HG02852 (cell line): ENCODE data around the gene UFL1.
"Not testable (repeated sequence)": the region's sequence is repeated elsewhere in the genome, so short reads cannot be mapped to it uniquely, and the experiment has no call there.

Experiments used
- ATAC-seq: cut with Tn5 transposase; IDR thresholded peaks from one replicate; pipeline ENCODE4 v1.9.1; 2021; ENCODE audit warnings: mild to moderate bottlenecking, moderate library complexity; ENCODE audit not compliant: unreplicated experiment

UFL1 gene

GRCh38 chr6:96521644-96522464, at the start of gene UFL1:
Gene UFL1, plus strand, starts transcription at chr6:96521806. Its CDS starts 68 bp downstream, at chr6:96521874.
- ATAC-seq = peak; percentile 95

GRCh38 chr6:96472291-96472690, 49.3 kb upstream of the UFL1 start:
- not testable (repeated sequence) for ATAC-seq

GRCh38 chr6:96478695-96479094, 42.9 kb upstream of the UFL1 start:
- ATAC-seq = no peak

- ATAC-seq = no peak
Measured at GRCh38 chr6:96491926-96492325, 29.7 kb upstream of the UFL1 start.

- no peak for ATAC-seq
Measured at GRCh38 chr6:96499781-96500180, 21.8 kb upstream of the UFL1 start.

GRCh38 chr6:96502915-96503314, 18.7 kb upstream of the UFL1 start:
- ATAC-seq = no peak

GRCh38 chr6:96505363-96505762, 16.2 kb upstream of the UFL1 start:
- no peak for ATAC-seq

- no peak for ATAC-seq
Measured at GRCh38 chr6:96509281-96509680, 12.3 kb upstream of the UFL1 start.

GRCh38 chr6:96520171-96521115, 1.2 kb upstream of the UFL1 start:
- no peak for ATAC-seq

GRCh38 chr6:96521306-96521643, 331 bp upstream of the UFL1 start:
- no peak for ATAC-seq

- ATAC-seq = peak; percentile 23
Measured at GRCh38 chr6:96522465-96523009, 931 bp downstream of the UFL1 start.

GRCh38 chr6:96528193-96528592, 6.6 kb downstream of the UFL1 start:
- no peak for ATAC-seq

GRCh38 chr6:96532399-96532798, 10.8 kb downstream of the UFL1 start:
- no peak for ATAC-seq

GRCh38 chr6:96537726-96538125, 16.1 kb downstream of the UFL1 start:
- no peak for ATAC-seq

GRCh38 chr6:96542702-96543101, 21.1 kb downstream of the UFL1 start:
- ATAC-seq = no peak

GRCh38 chr6:96545882-96546281, 24.3 kb downstream of the UFL1 start:
- ATAC-seq = no peak

GRCh38 chr6:96547654-96548053, 26.0 kb downstream of the UFL1 start:
- no peak for ATAC-seq

- ATAC-seq = no peak
Measured at GRCh38 chr6:96554558-96554957, 33.0 kb downstream of the UFL1 start.

- ATAC-seq = not testable (repeated sequence)
Measured at GRCh38 chr6:96559740-96560139, 38.1 kb downstream of the UFL1 start.

- ATAC-seq = no peak
Measured at GRCh38 chr6:96562886-96563285, 41.3 kb downstream of the UFL1 start, which contains the start of gene FHL5. Gene FHL5, plus strand, starts transcription at chr6:96563128. Its CDS starts 40,486 bp downstream, at chr6:96603614.

- ATAC-seq = peak; percentile 66
Measured at GRCh38 chr6:96563853-96564252, 42.2 kb downstream of the UFL1 start.
